Measurements from ENCODE around the gene KIAA0513. TPM values are rescaled to one million over a fixed set of nuclear protein-coding genes. Genes with fewer than 3 reads are reported as not detected.

Gene KIAA0513
- total and polyA plus RNA-seq, 2 of the 13 experiments (the other 11 are each of a cell fraction or from before 2014, with no cell fraction given): 1.8 TPM

DNA sequence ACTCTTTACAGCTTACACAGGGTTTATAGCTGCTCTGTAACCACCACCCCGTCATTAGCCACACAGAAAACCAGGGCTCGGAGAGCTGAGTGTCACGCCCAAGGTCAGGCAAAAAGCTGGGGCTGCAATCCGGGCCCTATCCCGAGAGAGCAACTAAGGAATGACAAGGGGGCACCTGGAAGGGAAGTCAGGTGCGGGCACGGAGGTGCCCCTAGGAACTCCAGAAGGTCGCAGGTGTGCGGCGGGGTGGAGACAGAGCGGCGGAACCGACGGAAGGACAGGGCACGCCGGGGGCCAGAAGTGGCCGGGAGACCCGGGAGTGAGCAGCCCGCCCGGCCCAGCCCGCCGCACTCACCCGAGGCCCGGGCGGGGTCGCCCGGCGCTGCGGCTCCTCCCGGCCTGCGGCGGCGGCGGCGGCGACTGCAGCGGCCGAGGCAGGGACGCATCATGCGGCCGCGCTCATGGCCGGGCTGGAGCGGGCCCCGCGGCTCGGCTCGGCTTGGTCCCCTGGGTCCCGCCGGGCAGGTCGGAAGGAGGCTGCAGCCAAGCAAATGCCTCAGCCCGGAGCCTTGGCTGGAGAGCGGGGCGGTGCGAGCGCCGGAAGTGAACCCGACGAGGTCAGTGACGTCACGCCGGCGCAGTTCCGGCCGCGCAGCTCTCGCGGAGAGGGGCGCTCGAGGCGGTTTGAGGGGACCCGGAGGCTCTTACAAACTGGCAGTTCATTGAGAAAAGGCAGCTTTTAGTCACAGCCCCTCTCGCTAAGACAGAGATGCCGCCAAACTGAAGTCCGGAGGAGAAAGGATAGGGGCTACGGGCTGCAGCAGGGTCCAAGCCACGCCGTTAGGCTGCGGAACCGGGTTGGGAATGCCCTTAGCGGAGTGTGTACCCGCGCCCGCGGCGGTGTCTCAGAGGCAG, 16.4 kb upstream of the KIAA0513 start, which contains the start of gene ZDHHC7 (continued):
- TF ChIP-seq, protein P1, sequence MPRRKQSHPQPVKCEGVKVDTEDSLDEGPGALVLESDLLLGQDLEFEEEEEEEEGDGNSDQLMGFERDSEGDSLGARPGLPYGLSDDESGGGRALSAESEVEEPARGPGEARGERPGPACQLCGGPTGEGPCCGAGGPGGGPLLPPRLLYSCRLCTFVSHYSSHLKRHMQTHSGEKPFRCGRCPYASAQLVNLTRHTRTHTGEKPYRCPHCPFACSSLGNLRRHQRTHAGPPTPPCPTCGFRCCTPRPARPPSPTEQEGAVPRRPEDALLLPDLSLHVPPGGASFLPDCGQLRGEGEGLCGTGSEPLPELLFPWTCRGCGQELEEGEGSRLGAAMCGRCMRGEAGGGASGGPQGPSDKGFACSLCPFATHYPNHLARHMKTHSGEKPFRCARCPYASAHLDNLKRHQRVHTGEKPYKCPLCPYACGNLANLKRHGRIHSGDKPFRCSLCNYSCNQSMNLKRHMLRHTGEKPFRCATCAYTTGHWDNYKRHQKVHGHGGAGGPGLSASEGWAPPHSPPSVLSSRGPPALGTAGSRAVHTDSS (CRISPR knock-in tag; conservative IDR thresholded peaks at IDR 0.05): no peak
- TF ChIP-seq ZSCAN29 (CRISPR knock-in tag; conservative IDR thresholded peaks at IDR 0.05) (peak; percentile 88), ZNF317 (CRISPR knock-in tag; IDR thresholded peaks at IDR 0.05) (peak; percentile 64), ZBTB3 (CRISPR knock-in tag; IDR thresholded peaks at IDR 0.05; ENCODE audit: borderline replicate concordance, low read depth) (no peak), MEIS2 (CRISPR knock-in tag; IDR thresholded peaks at IDR 0.05) (peak; percentile 82), ZNF839 (CRISPR knock-in tag; IDR thresholded peaks at IDR 0.05; ENCODE audit: borderline replicate concordance) (peak; percentile 96), DMAP1 (CRISPR knock-in tag; IDR thresholded peaks at IDR 0.05) (peak; percentile 85), ZNF7 (CRISPR knock-in tag; IDR thresholded peaks at IDR 0.05) (no peak), HNF4A (CRISPR knock-in tag; IDR thresholded peaks at IDR 0.05) (no peak; the same call in none of the 2 replicates), ZBTB7A (CRISPR knock-in tag; IDR thresholded peaks at IDR 0.05) (no peak), ZBTB42 (CRISPR knock-in tag; IDR thresholded peaks at IDR 0.05) (no peak), TAF15 (IDR thresholded peaks at IDR 0.05; ENCODE audit: low read depth, low read length, poor library complexity, severe bottlenecking) (no peak), YEATS4 (CRISPR knock-in tag; IDR thresholded peaks at IDR 0.05; ENCODE audit: borderline replicate concordance) (peak; percentile 93), NFIB (CRISPR knock-in tag; IDR thresholded peaks at IDR 0.05; ENCODE audit: borderline replicate concordance) (no peak)
- TF ChIP-seq, protein P2, sequence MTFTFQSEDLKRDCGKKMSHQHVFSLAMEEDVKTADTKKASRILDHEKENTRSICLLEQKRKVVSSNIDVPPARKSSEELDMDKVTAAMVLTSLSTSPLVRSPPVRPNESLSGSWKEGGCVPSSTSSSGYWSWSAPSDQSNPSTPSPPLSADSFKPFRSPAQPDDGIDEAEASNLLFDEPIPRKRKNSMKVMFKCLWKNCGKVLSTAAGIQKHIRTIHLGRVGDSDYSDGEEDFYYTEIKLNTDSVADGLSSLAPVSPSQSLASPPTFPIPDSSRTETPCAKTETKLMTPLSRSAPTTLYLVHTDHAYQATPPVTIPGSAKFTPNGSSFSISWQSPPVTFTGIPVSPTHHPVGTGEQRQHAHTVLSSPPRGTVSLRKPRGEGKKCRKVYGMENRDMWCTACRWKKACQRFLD (CRISPR knock-in tag; IDR thresholded peaks at IDR 0.05; ENCODE audit: borderline replicate concordance): peak; percentile 82
- TF ChIP-seq, protein P3, sequence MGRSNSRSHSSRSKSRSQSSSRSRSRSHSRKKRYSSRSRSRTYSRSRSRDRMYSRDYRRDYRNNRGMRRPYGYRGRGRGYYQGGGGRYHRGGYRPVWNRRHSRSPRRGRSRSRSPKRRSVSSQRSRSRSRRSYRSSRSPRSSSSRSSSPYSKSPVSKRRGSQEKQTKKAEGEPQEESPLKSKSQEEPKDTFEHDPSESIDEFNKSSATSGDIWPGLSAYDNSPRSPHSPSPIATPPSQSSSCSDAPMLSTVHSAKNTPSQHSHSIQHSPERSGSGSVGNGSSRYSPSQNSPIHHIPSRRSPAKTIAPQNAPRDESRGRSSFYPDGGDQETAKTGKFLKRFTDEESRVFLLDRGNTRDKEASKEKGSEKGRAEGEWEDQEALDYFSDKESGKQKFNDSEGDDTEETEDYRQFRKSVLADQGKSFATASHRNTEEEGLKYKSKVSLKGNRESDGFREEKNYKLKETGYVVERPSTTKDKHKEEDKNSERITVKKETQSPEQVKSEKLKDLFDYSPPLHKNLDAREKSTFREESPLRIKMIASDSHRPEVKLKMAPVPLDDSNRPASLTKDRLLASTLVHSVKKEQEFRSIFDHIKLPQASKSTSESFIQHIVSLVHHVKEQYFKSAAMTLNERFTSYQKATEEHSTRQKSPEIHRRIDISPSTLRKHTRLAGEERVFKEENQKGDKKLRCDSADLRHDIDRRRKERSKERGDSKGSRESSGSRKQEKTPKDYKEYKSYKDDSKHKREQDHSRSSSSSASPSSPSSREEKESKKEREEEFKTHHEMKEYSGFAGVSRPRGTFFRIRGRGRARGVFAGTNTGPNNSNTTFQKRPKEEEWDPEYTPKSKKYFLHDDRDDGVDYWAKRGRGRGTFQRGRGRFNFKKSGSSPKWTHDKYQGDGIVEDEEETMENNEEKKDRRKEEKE (IDR thresholded peaks at IDR 0.05): no peak
- TF ChIP-seq, protein P4, sequence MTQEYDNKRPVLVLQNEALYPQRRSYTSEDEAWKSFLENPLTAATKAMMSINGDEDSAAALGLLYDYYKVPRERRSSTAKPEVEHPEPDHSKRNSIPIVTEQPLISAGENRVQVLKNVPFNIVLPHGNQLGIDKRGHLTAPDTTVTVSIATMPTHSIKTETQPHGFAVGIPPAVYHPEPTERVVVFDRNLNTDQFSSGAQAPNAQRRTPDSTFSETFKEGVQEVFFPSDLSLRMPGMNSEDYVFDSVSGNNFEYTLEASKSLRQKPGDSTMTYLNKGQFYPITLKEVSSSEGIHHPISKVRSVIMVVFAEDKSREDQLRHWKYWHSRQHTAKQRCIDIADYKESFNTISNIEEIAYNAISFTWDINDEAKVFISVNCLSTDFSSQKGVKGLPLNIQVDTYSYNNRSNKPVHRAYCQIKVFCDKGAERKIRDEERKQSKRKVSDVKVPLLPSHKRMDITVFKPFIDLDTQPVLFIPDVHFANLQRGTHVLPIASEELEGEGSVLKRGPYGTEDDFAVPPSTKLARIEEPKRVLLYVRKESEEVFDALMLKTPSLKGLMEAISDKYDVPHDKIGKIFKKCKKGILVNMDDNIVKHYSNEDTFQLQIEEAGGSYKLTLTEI (CRISPR knock-in tag; conservative IDR thresholded peaks at IDR 0.05): no peak

All from HepG2 (cell line).